ENCODE results near the gene KRT28. TPM values are rescaled to one million over a fixed set of nuclear protein-coding genes. Genes with fewer than 3 reads are reported as not detected.

The KRT28 gene
- total and polyA plus RNA-seq, 11 donors = not detected

- Histone ChIP-seq H3K4me3 (no peak overlapping the region), H3K27me3 (no peaks in the 10 kb centered on the region), H3K36me3 (no peaks in the 10 kb centered on the region), H3K4me1 (no peaks in the 10 kb centered on the region), H3K27ac (no peak overlapping the region), H3K9me3 (no peaks in the 10 kb centered on the region)
- intact Hi-C loops (cut with DNase I) = no loop called here
- ATAC-seq = no peak
- 47 to 89% (median 65%) methylated on average over 3 of the region's 3 CpGs for WGBS, 4 donors
- TF ChIP-seq, protein P1, sequence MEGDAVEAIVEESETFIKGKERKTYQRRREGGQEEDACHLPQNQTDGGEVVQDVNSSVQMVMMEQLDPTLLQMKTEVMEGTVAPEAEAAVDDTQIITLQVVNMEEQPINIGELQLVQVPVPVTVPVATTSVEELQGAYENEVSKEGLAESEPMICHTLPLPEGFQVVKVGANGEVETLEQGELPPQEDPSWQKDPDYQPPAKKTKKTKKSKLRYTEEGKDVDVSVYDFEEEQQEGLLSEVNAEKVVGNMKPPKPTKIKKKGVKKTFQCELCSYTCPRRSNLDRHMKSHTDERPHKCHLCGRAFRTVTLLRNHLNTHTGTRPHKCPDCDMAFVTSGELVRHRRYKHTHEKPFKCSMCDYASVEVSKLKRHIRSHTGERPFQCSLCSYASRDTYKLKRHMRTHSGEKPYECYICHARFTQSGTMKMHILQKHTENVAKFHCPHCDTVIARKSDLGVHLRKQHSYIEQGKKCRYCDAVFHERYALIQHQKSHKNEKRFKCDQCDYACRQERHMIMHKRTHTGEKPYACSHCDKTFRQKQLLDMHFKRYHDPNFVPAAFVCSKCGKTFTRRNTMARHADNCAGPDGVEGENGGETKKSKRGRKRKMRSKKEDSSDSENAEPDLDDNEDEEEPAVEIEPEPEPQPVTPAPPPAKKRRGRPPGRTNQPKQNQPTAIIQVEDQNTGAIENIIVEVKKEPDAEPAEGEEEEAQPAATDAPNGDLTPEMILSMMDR (IDR thresholded peaks at IDR 0.05) = no peak
- TF ChIP-seq POLR2A (IDR thresholded peaks at IDR 0.05) = no peak
- DNase-seq = no peak
These were observed 43.5 kb upstream of the KRT28 start for GRCh38 chr17:40843242-40843641.

- Histone ChIP-seq H3K27me3 (no peaks in the 10 kb centered on the region), H3K4me3 (no peak overlapping the region), H3K36me3 (peaks cover 0 to 4% (median 0%) of the 10 kb centered on the region in 9 donors), H3K4me1 (no peaks in the 10 kb centered on the region), H3K9me3 (no peaks in the 10 kb centered on the region), H3K27ac (no peak overlapping the region)
- WGBS, 4 donors = 81 to 86% (median 83%) methylated on average over 3 of the region's 3 CpGs
- ATAC-seq (no peak), DNase-seq (no peak)
- intact Hi-C loops (cut with DNase I) = no loop called here
- TF ChIP-seq, protein P1 (IDR thresholded peaks at IDR 0.05) = no peak
- TF ChIP-seq POLR2A (IDR thresholded peaks at IDR 0.05) = no peak
These were observed 41.5 kb upstream of the KRT28 start for GRCh38 chr17:40841246-40841645.

DNA sequence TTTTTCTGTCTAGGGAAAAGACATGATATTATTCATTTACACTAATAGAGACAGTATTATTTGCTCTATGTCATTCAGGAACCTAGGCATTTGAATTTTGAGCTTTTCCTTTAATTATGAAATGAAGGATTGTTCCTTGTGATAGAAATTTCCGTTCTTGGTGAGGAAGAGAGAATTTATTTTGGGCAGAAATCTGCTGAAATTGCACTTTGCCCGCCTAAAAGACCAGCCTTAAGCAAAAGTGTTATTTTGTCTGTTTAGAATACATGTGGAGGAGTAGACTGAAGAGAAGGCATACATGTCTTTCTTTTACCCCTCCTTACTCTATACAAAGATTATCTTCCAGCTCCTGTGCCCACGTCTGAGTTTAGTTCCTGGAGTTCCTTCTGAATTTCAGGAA, 39.4 kb upstream of the KRT28 start:
- Histone ChIP-seq H3K27me3 (no peaks in the 10 kb centered on the region), H3K4me3 (no peak overlapping the region), H3K4me1 (no peaks in the 10 kb centered on the region), H3K27ac (no peak overlapping the region), H3K36me3 (peaks cover 0 to 22% (median 15%) of the 10 kb centered on the region in 9 donors), H3K9me3 (no peaks in the 10 kb centered on the region)
- DNase-seq = no peak
- 77 to 83% (median 83%) methylated on average over 3 of the region's 3 CpGs for WGBS, 4 donors
- no peak for ATAC-seq
- intact Hi-C loops (cut with DNase I) = no loop called here
- TF ChIP-seq, protein P1 (IDR thresholded peaks at IDR 0.05) = no peak
- no peak for TF ChIP-seq POLR2A (IDR thresholded peaks at IDR 0.05)

DNA sequence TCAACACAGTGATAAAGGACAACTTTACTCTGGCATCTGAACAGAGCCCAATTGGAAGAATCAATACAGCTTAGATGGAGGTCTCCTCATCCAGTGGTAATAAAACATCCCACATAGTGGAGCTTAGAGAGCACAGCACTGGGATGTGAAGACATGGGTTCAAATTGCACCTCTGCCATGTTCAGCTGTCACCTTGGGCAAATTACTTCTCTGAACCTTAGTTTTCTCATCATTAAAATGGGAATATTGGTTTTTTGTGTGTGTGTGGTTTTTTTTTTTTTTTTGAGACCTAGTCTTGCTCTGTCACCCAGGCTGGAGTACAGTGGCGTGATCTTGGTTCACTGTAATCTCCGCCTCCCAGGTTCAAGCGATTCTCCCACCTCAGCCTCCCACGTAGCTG, 36.3 kb upstream of the KRT28 start:
- no peak for DNase-seq
- WGBS, 4 donors = 96 to 100% (median 98%) methylated on average over 4 of the region's 4 CpGs
- Histone ChIP-seq H3K4me1 (peaks cover 0 to 6% (median 0%) of the 10 kb centered on the region in 12 donors), H3K27me3 (no peaks in the 10 kb centered on the region), H3K27ac (no peak overlapping the region), H3K4me3 (no peak overlapping the region), H3K9me3 (no peaks in the 10 kb centered on the region), H3K36me3 (peaks cover 0 to 31% (median 16%) of the 10 kb centered on the region in 9 donors)
- ATAC-seq = no peak
- TF ChIP-seq POLR2A (IDR thresholded peaks at IDR 0.05) = no peak
- TF ChIP-seq, protein P1 (IDR thresholded peaks at IDR 0.05) = no peak
- intact Hi-C loops (cut with DNase I) = no loop called here

All from heart left ventricle (tissue), 16 donors.